H1 (cell line): ENCODE data around the gene SBK2. TPM values are rescaled to one million over a fixed set of nuclear protein-coding genes. Genes with fewer than 3 reads are reported as not detected.

Experiments
- CTCF ChIA-PET: fragments of 300-600 bp; sonication (Branson Sonifier 250); formaldehyde crosslinking; loops from one replicate; lab custom pipeline; 2021; ENCODE audit not compliant: partially characterized antibody; lab: Charles Lee
- POLR2A ChIA-PET: fragments of 300-600 bp; sonication (Branson Sonifier 250); formaldehyde crosslinking; loops from one replicate; lab custom pipeline; 2021; ENCODE audit warnings: inconsistent platforms; ENCODE audit not compliant: partially characterized antibody; lab: Charles Lee
- DNase-seq, 2 experiments: peaks; one replicate each; pipeline versions ENCODE4 v3.0.0 to v3.0.0-alpha.2; 2010 to 2022; ENCODE audit warnings: low spot score in 2 of 2, low read depth in 1 of 2, mixed read lengths in 1 of 2
- FAIRE-seq: peaks from 2 replicates; lab custom pipeline; 2011; peaks lifted over from hg19 to GRCh38; lab: Jason Lieb, UNC
- H2AFZ ChIP-seq: 2 replicates; pipeline ENCODE4 v1.8.1; 2012; ENCODE audit warnings: low read length, inconsistent platforms
- H2AK5ac ChIP-seq: 2 replicates; pipeline ENCODE4 v1.6.1; 2013; ENCODE audit warnings: low read depth, low read length
- H2BK120ac ChIP-seq: replicated peaks from 2 replicates; pipeline ENCODE3; 2013; ENCODE audit warnings: low read depth, low read length, inconsistent platforms
- H2BK12ac ChIP-seq: 2 replicates; pipeline ENCODE4 v1.6.1; 2013; ENCODE audit warnings: low read depth, low read length
- H2BK15ac ChIP-seq: 2 replicates; pipeline ENCODE4 v1.6.1; 2013; ENCODE audit warnings: low read length
- H2BK20ac ChIP-seq: 2 replicates; pipeline ENCODE4 v1.6.1; 2013; ENCODE audit warnings: low read length
- H2BK5ac ChIP-seq: 2 replicates; pipeline ENCODE4 v1.6.1; 2013; ENCODE audit warnings: low read depth, low read length
- H3K14ac ChIP-seq: 2 replicates; pipeline ENCODE4 v1.6.1; 2013; ENCODE audit warnings: inconsistent platforms; ENCODE audit not compliant: insufficient read length
- H3K18ac ChIP-seq: 2 replicates; pipeline ENCODE4 v1.6.1; 2013; ENCODE audit warnings: low read length; ENCODE audit errors: extremely low read depth
- H3K23ac ChIP-seq: 2 replicates; pipeline ENCODE4 v1.6.1; 2013; ENCODE audit warnings: inconsistent platforms; ENCODE audit not compliant: insufficient read length
- H3K23me2 ChIP-seq: 2 replicates; pipeline ENCODE4 v1.6.1; 2013; ENCODE audit warnings: low read depth, low read length
- H3K27ac ChIP-seq: 2 replicates; pipeline ENCODE4 v1.6.1; 2011; ENCODE audit warnings: low read depth, low read length, inconsistent platforms
- H3K27me3 ChIP-seq, 4 experiments: replicated peaks in 1 of 4; 1 replicate in 1 of 4; 2 replicates in 3 of 4; pipeline versions ENCODE4 v1.6.1 to v1.8.1; 2011 to 2013; ENCODE audit warnings: low read length in 3 of 4, mild to moderate bottlenecking in 3 of 4, inconsistent platforms in 2 of 4, mixed read lengths in 2 of 4, moderate library complexity in 1 of 4; ENCODE audit not compliant: control insufficient read depth in 3 of 4, insufficient read depth in 3 of 4; ENCODE audit errors: extremely low read depth in 1 of 4
- H3K36me3 ChIP-seq, 4 experiments: 2 replicates each; pipeline versions ENCODE4 v1.6.1 to v1.8.1; 2011 to 2013; ENCODE audit warnings: mild to moderate bottlenecking in 4 of 4, low read length in 3 of 4, moderate library complexity in 2 of 4, control low read depth in 1 of 4, inconsistent platforms in 1 of 4; ENCODE audit not compliant: insufficient read depth in 4 of 4, control insufficient read depth in 2 of 4
- H3K4ac ChIP-seq: replicated peaks from 2 replicates; pipeline ENCODE3; 2013; ENCODE audit warnings: low read length, low read depth, mixed read lengths, inconsistent platforms; ENCODE audit not compliant: insufficient read length
- H3K4me1 ChIP-seq, 4 experiments: replicated peaks in 1 of 4; 1 replicate in 1 of 4; 2 replicates in 3 of 4; pipeline versions ENCODE4 v1.6.1 to v1.8.1; 2011 to 2013; ENCODE audit warnings: low read length in 3 of 4, inconsistent platforms in 2 of 4, mixed read lengths in 1 of 4; ENCODE audit not compliant: insufficient read depth in 4 of 4, control insufficient read depth in 3 of 4
- H3K4me2 ChIP-seq, 2 experiments: 2 replicates each; pipeline versions ENCODE4 v1.6.1 to v1.8.1; 2011 to 2013; ENCODE audit warnings: low read depth in 2 of 2, low read length in 2 of 2, control low read depth in 1 of 2, inconsistent platforms in 1 of 2, mild to moderate bottlenecking in 1 of 2; ENCODE audit not compliant: insufficient read depth in 1 of 2
- H3K4me3 ChIP-seq, 4 experiments: fragments of 200-600, 300-600 bp in 1 of 4; sonication (generic), shearing (Covaris generic), sonication (Bioruptor Twin) in 1 of 4; 2 replicates each; pipeline versions ENCODE4 v1.5.1 to v1.8.1; 2011 to 2016; ENCODE audit warnings: low read length in 4 of 4, low read depth in 3 of 4, control low read depth in 2 of 4, inconsistent platforms in 2 of 4, mild to moderate bottlenecking in 2 of 4, mixed read lengths in 1 of 4, moderate library complexity in 1 of 4; ENCODE audit not compliant: insufficient read depth in 2 of 4; ENCODE audit errors: extremely low read depth in 1 of 4
- H3K56ac ChIP-seq: replicated peaks from 2 replicates; pipeline ENCODE3; 2013; ENCODE audit warnings: low read depth, mild to moderate bottlenecking, mixed read lengths, low read length, inconsistent platforms; ENCODE audit not compliant: insufficient read length
- H3K79me1 ChIP-seq: 2 replicates; pipeline ENCODE4 v1.6.1; 2013; ENCODE audit warnings: low read depth, low read length, control low read depth
- H3K79me2 ChIP-seq, 2 experiments: 2 replicates each; pipeline versions ENCODE4 v1.6.1 to v1.8.1; 2012 to 2013; ENCODE audit warnings: low read length in 2 of 2, mild to moderate bottlenecking in 2 of 2, inconsistent platforms in 1 of 2; ENCODE audit not compliant: insufficient read depth in 2 of 2, control insufficient read depth in 1 of 2
- H3K9ac ChIP-seq, 4 experiments: replicated peaks in 1 of 4; 1 replicate in 1 of 4; 2 replicates in 3 of 4; pipeline versions ENCODE4 v1.6.1 to v1.8.1; 2011 to 2013; ENCODE audit warnings: low read depth in 3 of 4, low read length in 3 of 4, control low read depth in 2 of 4, mild to moderate bottlenecking in 2 of 4, moderate library complexity in 2 of 4, inconsistent platforms in 1 of 4; ENCODE audit errors: extremely low read depth in 1 of 4
- H3K9me3 ChIP-seq, 2 experiments: 2 replicates each; pipeline versions ENCODE4 v1.6.1 to v1.8.1; 2012 to 2013; ENCODE audit warnings: mild to moderate bottlenecking in 2 of 2, moderate library complexity in 2 of 2, control low read depth in 1 of 2, inconsistent platforms in 1 of 2, low read depth in 1 of 2, low read length in 1 of 2, mixed read lengths in 1 of 2; ENCODE audit not compliant: insufficient read depth in 2 of 2
- H4K20me1 ChIP-seq, 2 experiments: replicated peaks in 1 of 2; 2 replicates each; pipeline versions ENCODE3 to v1.8.1; 2011 to 2013; ENCODE audit warnings: inconsistent platforms in 2 of 2, low read length in 2 of 2, mild to moderate bottlenecking in 1 of 2; ENCODE audit not compliant: insufficient read depth in 2 of 2, control insufficient read depth in 1 of 2
- H4K5ac ChIP-seq: 2 replicates; pipeline ENCODE4 v1.6.1; 2013; ENCODE audit warnings: low read length, low read depth, mixed read lengths, inconsistent platforms; ENCODE audit not compliant: insufficient read length
- H4K8ac ChIP-seq: 2 replicates; pipeline ENCODE4 v1.8.0; 2013; ENCODE audit warnings: mild to moderate bottlenecking, moderate library complexity, low read length, inconsistent platforms; ENCODE audit not compliant: insufficient read depth; ENCODE audit errors: extremely low read depth
- H4K91ac ChIP-seq: replicated peaks from 2 replicates; pipeline ENCODE3; 2013; ENCODE audit warnings: low read length, mixed read lengths, inconsistent platforms; ENCODE audit not compliant: insufficient read length
- CTBP2 ChIP-seq: IDR thresholded peaks from 2 replicates; pipeline ENCODE4 v1.7.0; 2011; ENCODE audit warnings: borderline replicate concordance, mild to moderate bottlenecking, moderate library complexity, mixed read lengths, low read length; ENCODE audit not compliant: insufficient read depth, insufficient read length
- GABPA ChIP-seq: IDR thresholded peaks from 2 replicates; pipeline ENCODE4 v1.6.1; 2011; ENCODE audit warnings: mild to moderate bottlenecking, low read length, moderate library complexity, borderline replicate concordance; ENCODE audit not compliant: insufficient read depth
- KDM1A ChIP-seq: fragments of 200-600, 300-600 bp; sonication (generic); IDR thresholded peaks from 2 replicates; pipeline ENCODE4 v1.7.1; 2016; ENCODE audit warnings: mild to moderate bottlenecking, low read length, borderline replicate concordance
- PHF8 ChIP-seq: fragments of 200-600 bp; sonication (generic); conservative IDR thresholded peaks from 2 replicates; pipeline ENCODE4 v1.7.1; 2012; ENCODE audit warnings: low read depth, mild to moderate bottlenecking, inconsistent platforms, low read length, moderate library complexity
- RXRA ChIP-seq: IDR thresholded peaks from 2 replicates; pipeline ENCODE4 v1.6.1; 2011; ENCODE audit warnings: low read depth, mild to moderate bottlenecking, low read length, moderate library complexity; ENCODE audit not compliant: insufficient read depth
- SP1 ChIP-seq: IDR thresholded peaks from 2 replicates; pipeline ENCODE4 v1.6.1; 2011; ENCODE audit warnings: low read depth, low read length
- SP2 ChIP-seq: IDR thresholded peaks from 2 replicates; pipeline ENCODE4 v1.6.1; 2012; ENCODE audit warnings: mild to moderate bottlenecking, low read length, inconsistent platforms
- SRF ChIP-seq: IDR thresholded peaks from 2 replicates; pipeline ENCODE4 v1.6.1; 2011; ENCODE audit warnings: mild to moderate bottlenecking, low read depth, low read length, moderate library complexity
- WGBS, 2 experiments: shearing (Covaris generic) in 1 of 2; methylation state at CpG; one replicate each; pipeline versions ENCODE4 v1.1.6 to v1.1.7; 2013 to 2015; ENCODE audit warnings: low lambda C conversion rate in 2 of 2, mixed read lengths in 2 of 2, inconsistent platforms in 1 of 2, low coverage in 1 of 2, missing lambda C conversion rate in 1 of 2; ENCODE audit not compliant: insufficient replicate concordance in 2 of 2, insufficient coverage in 1 of 2, insufficient read length in 1 of 2; ENCODE audit errors: extremely low coverage in 1 of 2, missing lambda C conversion rate in 1 of 2; 5-methylcytosine and 5-hydroxymethylcytosine counted together
- polyA plus RNA-seq, 7 experiments: library from polyadenylated mRNA; depleted of rRNA in 3 of 7; stranded (reverse) in 5 of 7; unstranded in 2 of 7; fragments of >200 nt in 5 of 7; fragments of 200-250 nt in 2 of 7; gene quantifications; 1 replicate in 5 of 7; 2 replicates in 1 of 7; 4 replicates in 1 of 7; pipeline versions ENCODE4 v1.2.1 to v1.2.3, GENCODE V29; 2011 to 2013; ENCODE audit warnings: missing spikeins in 2 of 7, mixed read lengths in 2 of 7
- total RNA-seq: library from RNA; stranded (reverse); fragmentation: NEBNext Ultra II Directional; extraction: Animal tissue kit (Norgen Biotek cat#: 25700); gene quantifications from 2 replicates; pipeline ENCODE4 v1.2.1, GENCODE V29; 2021
- TF ChIP-seq, protein P1 (sequence below): IDR thresholded peaks from 2 replicates; pipeline ENCODE4 v1.6.1; 2011; ENCODE audit warnings: low read length, improper control_type of control experiment
- TF ChIP-seq, protein P2 (sequence below): IDR thresholded peaks from 2 replicates; pipeline ENCODE4 v1.6.1; 2012; ENCODE audit warnings: inconsistent platforms

SBK2 gene
- total and polyA plus RNA-seq, 2 of the 8 experiments (the other 6 are each of a cell fraction or from before 2014, with no cell fraction given): 3.2 to 4.1 TPM

DNA sequence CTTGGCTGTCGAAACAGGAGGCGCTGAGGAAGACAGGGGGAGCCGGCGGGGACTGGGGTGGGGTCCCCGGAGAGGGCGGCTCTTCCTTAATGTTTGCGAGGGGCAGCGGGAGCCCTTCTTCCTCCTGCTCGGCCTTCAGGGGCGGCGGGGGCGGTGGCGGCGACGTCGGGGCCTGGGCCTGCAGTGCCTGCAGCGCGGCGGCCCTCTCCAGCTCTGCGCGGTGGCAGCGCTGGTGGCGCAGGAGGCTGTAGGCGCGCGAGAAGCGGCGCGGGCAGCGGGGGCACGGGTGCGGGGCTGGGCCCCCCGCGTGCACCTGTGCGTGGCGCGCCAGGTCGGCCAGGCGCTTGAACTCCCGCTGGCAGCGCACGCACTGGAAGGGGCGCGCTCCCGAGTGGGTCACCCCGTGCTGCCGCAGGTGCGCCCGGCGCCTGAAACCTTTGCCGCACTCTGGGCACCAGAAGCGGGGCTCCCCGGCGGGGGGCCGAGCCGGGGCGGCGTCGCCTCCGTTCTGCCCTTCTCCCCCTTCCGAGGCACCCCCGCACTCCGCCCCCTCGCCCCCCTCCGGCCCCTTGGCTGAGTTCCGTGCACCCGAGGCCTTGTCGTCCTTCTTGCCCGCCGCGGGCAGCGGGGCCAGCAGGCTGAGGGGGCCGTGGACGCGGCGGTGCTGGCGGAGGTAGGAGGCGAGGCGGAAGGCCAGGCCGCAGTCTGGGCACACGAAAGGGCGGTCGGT lies 41.3 kb upstream of the SBK2 start:
- no peak for DNase-seq
- no peak overlapping the region for H2AK5ac ChIP-seq
- H3K56ac ChIP-seq: no peak overlapping the region
- no peak overlapping the region for H3K14ac ChIP-seq
- peaks cover 7 to 23% (median 9%) of the 10 kb centered on the region in 4 experiments; a peak in 7 of 8 replicates for H3K36me3 ChIP-seq
- no peaks in the 10 kb centered on the region for H3K4me1 ChIP-seq
- H3K9ac ChIP-seq: no peak overlapping the region
- H2BK12ac ChIP-seq: no peak overlapping the region
- no peak overlapping the region for H2BK5ac ChIP-seq
- ChIA-PET POLR2A (no interaction called here), CTCF (no interaction called here)
- no peak overlapping the region for H3K27ac ChIP-seq
- no peak overlapping the region for H3K4me3 ChIP-seq
- H3K27me3 ChIP-seq: no peaks in the 10 kb centered on the region
- H2AFZ ChIP-seq: no peak overlapping the region
- no peak overlapping the region for H3K4me2 ChIP-seq
- H3K18ac ChIP-seq: no peak overlapping the region
- no peak overlapping the region for H2BK15ac ChIP-seq
- H4K5ac ChIP-seq: no peak overlapping the region
- no peak for FAIRE-seq
- H3K4ac ChIP-seq: no peak overlapping the region
- 97% methylated on average over 23 of the region's 83 CpGs; no CpG with 5 or more reads in 1 of the 2 experiments for WGBS, 2 experiments
- H4K8ac ChIP-seq: no peak overlapping the region; the same call in 1 of the 2 replicates
- peaks cover 5 to 6% of the 10 kb centered on the region in 2 experiments; a peak in 3 of 4 replicates for H3K79me2 ChIP-seq
- H4K20me1 ChIP-seq: peaks cover 0 to 4% of the 10 kb centered on the region in 2 experiments
- peaks cover 8% of the 10 kb centered on the region; the same call in 1 of the 2 replicates for H3K79me1 ChIP-seq
- no peak overlapping the region for H2BK120ac ChIP-seq
- no peak overlapping the region for H2BK20ac ChIP-seq
- H3K23ac ChIP-seq: no peak overlapping the region
- H4K91ac ChIP-seq: no peak overlapping the region
- peaks cover 6% of the 10 kb centered on the region; the same call in 1 of the 2 replicates for H3K23me2 ChIP-seq
- no peaks in the 10 kb centered on the region for H3K9me3 ChIP-seq
- TF ChIP-seq SP1 (no peak), PHF8 (no peak), RXRA (no peak), CTBP2 (no peak), SP2 (no peak), KDM1A (no peak), GABPA (no peak), SRF (no peak)
- TF ChIP-seq, protein P1, sequence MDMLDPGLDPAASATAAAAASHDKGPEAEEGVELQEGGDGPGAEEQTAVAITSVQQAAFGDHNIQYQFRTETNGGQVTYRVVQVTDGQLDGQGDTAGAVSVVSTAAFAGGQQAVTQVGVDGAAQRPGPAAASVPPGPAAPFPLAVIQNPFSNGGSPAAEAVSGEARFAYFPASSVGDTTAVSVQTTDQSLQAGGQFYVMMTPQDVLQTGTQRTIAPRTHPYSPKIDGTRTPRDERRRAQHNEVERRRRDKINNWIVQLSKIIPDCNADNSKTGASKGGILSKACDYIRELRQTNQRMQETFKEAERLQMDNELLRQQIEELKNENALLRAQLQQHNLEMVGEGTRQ: no peak
- TF ChIP-seq, protein P2, sequence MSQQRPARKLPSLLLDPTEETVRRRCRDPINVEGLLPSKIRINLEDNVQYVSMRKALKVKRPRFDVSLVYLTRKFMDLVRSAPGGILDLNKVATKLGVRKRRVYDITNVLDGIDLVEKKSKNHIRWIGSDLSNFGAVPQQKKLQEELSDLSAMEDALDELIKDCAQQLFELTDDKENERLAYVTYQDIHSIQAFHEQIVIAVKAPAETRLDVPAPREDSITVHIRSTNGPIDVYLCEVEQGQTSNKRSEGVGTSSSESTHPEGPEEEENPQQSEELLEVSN: no peak
